ENCODE data around the gene PPP2R5C. TPM values are rescaled to one million over a fixed set of nuclear protein-coding genes. Genes with fewer than 3 reads are reported as not detected.

Gene PPP2R5C
- total RNA-seq, 4 donors from 2014 or later: 143 to 171 (median 169) TPM

DNA sequence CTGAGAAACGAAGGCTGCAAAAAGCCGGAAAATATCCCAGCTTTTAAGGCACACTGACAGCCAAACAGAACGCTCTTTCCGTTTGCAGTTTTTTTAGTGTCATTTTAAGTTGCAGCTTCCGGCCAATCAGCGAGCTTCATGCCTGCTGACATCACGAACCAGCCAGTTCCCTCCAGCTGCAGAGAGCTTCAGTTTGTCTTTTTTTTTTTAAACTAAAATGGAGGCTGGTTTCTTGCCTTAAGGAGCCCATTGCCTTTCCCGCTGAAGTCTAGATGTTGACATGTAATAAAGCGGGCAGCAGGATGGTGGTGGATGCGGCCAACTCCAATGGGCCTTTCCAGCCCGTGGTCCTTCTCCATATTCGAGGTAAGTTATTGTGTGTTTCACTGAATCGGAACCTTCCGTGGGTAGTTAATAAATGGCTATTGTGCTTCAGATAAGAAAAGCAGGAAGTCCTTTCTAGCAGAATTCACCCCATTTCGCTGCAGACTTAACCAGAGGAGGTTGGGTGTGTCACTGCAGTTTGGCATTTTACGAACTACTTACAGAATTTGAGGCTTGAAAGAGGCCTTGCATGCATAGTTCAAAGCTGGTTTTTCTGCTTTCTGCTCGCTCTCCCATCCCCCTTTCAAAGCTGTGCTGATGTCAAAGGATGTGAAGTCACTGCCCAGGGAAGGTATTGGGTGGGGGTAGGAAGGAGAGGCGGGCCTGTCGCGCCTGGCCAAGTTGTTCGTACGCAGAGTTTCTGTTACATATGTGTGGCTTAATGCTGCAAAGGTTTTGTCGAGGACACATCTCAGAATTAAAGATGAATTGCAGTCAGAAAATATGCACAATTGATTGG, 48.4 kb downstream of the PPP2R5C start:
- TF ChIP-seq POLR2A (IDR thresholded peaks at IDR 0.05): peak; percentile 76 to 85
- TF ChIP-seq, protein P1, sequence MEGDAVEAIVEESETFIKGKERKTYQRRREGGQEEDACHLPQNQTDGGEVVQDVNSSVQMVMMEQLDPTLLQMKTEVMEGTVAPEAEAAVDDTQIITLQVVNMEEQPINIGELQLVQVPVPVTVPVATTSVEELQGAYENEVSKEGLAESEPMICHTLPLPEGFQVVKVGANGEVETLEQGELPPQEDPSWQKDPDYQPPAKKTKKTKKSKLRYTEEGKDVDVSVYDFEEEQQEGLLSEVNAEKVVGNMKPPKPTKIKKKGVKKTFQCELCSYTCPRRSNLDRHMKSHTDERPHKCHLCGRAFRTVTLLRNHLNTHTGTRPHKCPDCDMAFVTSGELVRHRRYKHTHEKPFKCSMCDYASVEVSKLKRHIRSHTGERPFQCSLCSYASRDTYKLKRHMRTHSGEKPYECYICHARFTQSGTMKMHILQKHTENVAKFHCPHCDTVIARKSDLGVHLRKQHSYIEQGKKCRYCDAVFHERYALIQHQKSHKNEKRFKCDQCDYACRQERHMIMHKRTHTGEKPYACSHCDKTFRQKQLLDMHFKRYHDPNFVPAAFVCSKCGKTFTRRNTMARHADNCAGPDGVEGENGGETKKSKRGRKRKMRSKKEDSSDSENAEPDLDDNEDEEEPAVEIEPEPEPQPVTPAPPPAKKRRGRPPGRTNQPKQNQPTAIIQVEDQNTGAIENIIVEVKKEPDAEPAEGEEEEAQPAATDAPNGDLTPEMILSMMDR (IDR thresholded peaks at IDR 0.05): peak in 1 of 4 experiments; percentile 5
- intact Hi-C loops (cut with DNase I; ENCODE audit: low total_unique reads): no loop called here
- no peaks in the 10 kb centered on the region for H3K36me3 ChIP-seq

DNA sequence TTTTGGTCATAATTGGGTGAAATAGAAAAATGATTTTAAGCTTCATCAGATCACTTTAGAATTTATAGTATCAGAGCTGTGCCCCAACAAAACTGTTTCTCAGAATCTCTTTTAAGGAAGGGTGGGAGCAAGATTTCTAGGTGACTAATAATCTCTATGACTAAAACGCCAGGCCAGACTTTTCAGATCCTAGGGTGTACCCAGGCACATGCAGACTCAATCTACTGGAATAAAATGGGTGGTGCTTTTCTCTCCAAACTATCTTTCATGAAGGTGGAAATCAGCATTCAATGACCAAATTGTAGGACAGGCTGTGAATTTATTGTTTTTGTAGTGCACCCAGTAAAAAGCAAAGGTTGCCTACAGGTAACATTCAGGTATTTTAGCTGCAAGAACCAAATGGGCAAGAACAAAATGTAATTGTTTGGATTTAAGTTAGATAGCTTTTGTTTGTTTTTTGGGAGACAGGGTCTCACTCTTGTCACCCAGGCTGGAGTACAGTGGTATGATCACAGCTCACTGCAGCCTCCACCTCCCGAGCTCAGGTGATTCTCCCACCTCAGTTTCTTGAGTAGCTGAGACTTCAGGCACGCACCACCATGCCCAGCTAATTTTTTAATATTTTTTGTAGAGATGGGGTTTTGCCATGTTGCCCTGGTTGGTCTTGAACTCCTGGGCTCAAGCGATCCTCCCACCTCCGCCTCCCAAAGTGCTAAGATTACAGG, 49.5 kb downstream of the PPP2R5C start:
- H3K9me3 ChIP-seq: no peaks in the 10 kb centered on the region
- H3K36me3 ChIP-seq: no peaks in the 10 kb centered on the region
- TF ChIP-seq, protein P1 (IDR thresholded peaks at IDR 0.05): no peak
- TF ChIP-seq POLR2A (IDR thresholded peaks at IDR 0.05): no peak
- no peaks in the 10 kb centered on the region for H3K27me3 ChIP-seq
- DNase-seq: no peak
- H3K4me1 ChIP-seq: peaks cover 0 to 13% of the 10 kb centered on the region in 2 donors
- H3K4me3 ChIP-seq: peak overlapping the region; percentile 58 to 59
- H3K27ac ChIP-seq: peak overlapping the region; percentile 93 to 100
- intact Hi-C loops (cut with DNase I; ENCODE audit: low total_unique reads): no loop called here

More for the DNA sequence above, 48.4 kb downstream of the PPP2R5C start:
- Histone ChIP-seq H3K4me1 (peaks cover 0 to 13% of the 10 kb centered on the region in 2 donors), H3K27ac (peak overlapping the region; percentile 93 to 100), H3K4me3 (peak overlapping the region; percentile 58 to 59), H3K27me3 (no peaks in the 10 kb centered on the region), H3K9me3 (no peaks in the 10 kb centered on the region)
- DNase-seq: peak; percentile 78 to 90

DNA sequence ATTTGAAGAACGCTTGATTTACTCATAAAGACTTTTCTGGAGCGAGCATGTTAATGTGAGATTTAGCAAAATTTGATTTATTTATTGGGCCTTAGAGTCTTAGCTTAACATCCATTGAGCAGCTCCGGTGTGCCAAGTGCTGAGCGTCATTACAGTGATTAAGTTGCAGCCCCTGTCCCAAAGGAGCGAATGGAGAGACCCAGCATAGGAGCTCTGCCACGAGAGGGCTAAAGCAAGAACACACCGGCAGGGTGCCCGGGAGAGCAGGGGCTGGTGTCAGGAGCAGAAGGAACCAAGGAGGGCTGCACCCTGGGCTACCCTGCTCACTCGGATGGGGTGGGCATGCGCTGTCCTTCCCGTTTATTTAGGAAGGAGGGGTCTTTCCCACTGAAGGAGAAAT, 50.6 kb downstream of the PPP2R5C start:
- H3K27me3 ChIP-seq: no peaks in the 10 kb centered on the region
- peak overlapping the region; percentile 23 to 100 for H3K27ac ChIP-seq
- H3K36me3 ChIP-seq: no peaks in the 10 kb centered on the region
- H3K4me3 ChIP-seq: no peak overlapping the region
- no peak for TF ChIP-seq POLR2A (IDR thresholded peaks at IDR 0.05)
- TF ChIP-seq, protein P1 (IDR thresholded peaks at IDR 0.05): no peak
- DNase-seq: no peak
- H3K9me3 ChIP-seq: no peaks in the 10 kb centered on the region
- peaks cover 0 to 13% of the 10 kb centered on the region in 2 donors for H3K4me1 ChIP-seq
- intact Hi-C loops (cut with DNase I; ENCODE audit: low total_unique reads): no loop called here

DNA sequence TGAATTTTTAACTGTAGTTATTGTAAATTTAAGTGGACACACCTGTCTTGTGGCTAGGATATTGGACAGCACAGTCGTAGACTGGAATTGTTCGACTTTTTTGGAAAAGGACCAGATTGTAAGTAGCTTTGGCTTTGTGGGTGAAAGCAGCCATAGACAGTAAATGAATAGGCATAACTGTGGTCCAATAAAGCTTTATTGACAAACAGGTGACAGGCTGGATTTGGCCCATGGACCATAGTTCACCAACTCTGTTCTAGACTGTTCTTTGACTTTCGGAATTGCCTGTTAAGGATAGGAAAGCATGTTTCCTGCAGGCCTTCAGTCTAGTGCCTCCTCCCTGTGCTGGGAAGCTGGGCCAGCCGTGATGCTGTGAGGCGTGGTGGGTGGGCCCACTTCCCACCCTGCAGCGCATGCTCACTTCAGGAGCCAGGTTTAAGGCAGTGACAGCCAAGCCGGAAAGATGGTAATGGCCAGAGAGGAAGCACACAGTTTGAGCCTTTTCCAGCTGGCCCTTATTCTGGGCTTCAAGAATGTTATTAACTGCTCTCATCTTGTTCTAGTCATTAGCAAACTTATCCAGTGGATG, 51.8 kb downstream of the PPP2R5C start:
- peaks cover 0 to 13% of the 10 kb centered on the region in 2 donors for H3K4me1 ChIP-seq

More for the DNA sequence above, 51.8 kb downstream of the PPP2R5C start:
- Histone ChIP-seq H3K9me3 (no peaks in the 10 kb centered on the region), H3K4me3 (no peak overlapping the region), H3K27me3 (no peaks in the 10 kb centered on the region), H3K27ac (peak overlapping the region; percentile 32 to 100), H3K36me3 (no peaks in the 10 kb centered on the region)
- intact Hi-C loops (cut with DNase I; ENCODE audit: low total_unique reads): no loop called here
- TF ChIP-seq, protein P1 (IDR thresholded peaks at IDR 0.05): no peak
- peak in 1 of 2 donors; percentile 10 for TF ChIP-seq POLR2A (IDR thresholded peaks at IDR 0.05)
- peak; percentile 32 to 52 for DNase-seq

Measured in uterus (tissue), 4 donors.